Measurements from ENCODE around the gene PRKAR2B. TPM values are rescaled to one million over a fixed set of nuclear protein-coding genes. Genes with fewer than 3 reads are reported as not detected.
A peak's percentile ranks its signal among the peaks of the same experiment; 100 is the strongest.

The PRKAR2B gene
- polyA plus RNA-seq, 1 of the 3 experiments (the other 2 are of a cell fraction), result 17.3 TPM

DNA sequence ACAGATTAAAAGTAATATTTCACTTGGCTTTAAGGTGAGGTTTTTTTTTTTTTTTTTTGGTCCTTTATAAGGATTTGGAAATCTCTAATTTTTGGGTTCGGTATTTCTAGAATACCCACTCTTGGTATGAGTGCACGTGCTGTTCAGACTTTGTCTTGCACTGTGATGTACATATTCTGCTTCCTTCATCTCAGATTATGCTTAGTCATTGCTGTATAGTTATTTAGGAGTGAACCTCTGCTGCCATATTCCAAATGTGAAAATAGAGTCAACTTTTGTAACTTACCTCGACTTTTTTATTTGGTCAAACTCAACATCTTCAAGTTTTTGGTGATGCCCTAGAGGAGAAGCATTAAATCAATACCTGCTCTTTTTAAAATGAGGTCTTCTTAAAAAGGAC, 84.2 kb downstream of the PRKAR2B start (continued):
- TF ChIP-seq FOSL2 (IDR thresholded peaks at IDR 0.05; ENCODE audit: borderline replicate concordance, low read depth), result no peak

DNA sequence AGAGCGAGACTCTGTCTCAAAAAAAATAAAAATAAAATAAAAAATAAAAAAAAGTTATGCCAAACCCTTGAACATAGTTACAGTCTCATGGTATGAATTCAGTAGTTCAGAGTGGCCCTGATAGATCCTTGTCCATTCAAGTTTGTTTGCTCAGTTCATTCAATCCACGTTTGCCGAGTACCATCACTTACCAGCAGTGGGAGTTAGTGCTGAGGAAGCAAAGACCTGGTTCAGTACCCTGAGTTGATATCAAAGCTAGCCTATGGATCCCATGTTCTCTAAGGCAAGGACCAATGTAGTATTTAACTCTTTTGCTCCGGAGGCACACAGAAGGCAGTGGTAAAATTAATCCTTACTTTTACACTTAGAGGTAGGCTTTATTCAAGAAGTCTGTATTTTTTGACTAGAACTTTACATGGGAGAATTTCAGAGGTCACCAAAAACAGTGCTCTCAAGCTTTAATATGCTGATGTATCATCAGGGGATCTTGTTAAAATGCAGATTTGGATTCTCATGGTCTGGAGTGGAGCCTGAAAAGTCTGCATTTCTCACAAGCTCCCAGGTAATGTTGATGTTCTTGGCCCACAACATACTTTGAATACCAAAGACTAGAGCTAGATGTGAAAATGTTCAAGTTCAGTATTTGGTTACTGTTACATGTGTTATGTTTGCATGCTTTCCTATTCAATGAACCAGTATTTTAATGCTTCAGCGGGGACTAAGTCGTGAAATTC, 86.1 kb downstream of the PRKAR2B start:
- no peaks in the 10 kb centered on the region for H3K9me2 ChIP-seq
- H3K9me3 ChIP-seq, result no peaks in the 10 kb centered on the region
- no peaks in the 10 kb centered on the region for H4K20me1 ChIP-seq (ENCODE audit: insufficient read depth)
- CTCF ChIA-PET, result interaction anchor here (0.7 to 5.1 kb wide), 6 partner anchors 8 to 285 kb away, joined by 3 to 90 read pairs (median 6); no protein-coding TSS in a partner anchor
- H3K79me2 ChIP-seq (ENCODE audit: insufficient read depth), result no peaks in the 10 kb centered on the region
- H3K4me3 ChIP-seq (ENCODE audit: low read depth in 2 of 2, low read length in 1 of 2), result no peak overlapping the region
- no peak overlapping the region for H3K4me2 ChIP-seq
- no peak overlapping the region for H2AFZ ChIP-seq (ENCODE audit: low read depth)
- no peak for DNase-seq
- 90% methylated on average over 6 of the region's 6 CpGs for WGBS (ENCODE audit: low lambda C conversion rate)
- no peaks in the 10 kb centered on the region; a peak in 1 of 4 replicates for H3K4me1 ChIP-seq (ENCODE audit: control insufficient read depth in 1 of 2, insufficient read depth in 2 of 2, low read depth in 1 of 2, low read length in 1 of 2)
- no peaks in the 10 kb centered on the region for H3F3A ChIP-seq (replicated peaks; ENCODE audit: insufficient read depth)
- TF ChIP-seq, protein P1, sequence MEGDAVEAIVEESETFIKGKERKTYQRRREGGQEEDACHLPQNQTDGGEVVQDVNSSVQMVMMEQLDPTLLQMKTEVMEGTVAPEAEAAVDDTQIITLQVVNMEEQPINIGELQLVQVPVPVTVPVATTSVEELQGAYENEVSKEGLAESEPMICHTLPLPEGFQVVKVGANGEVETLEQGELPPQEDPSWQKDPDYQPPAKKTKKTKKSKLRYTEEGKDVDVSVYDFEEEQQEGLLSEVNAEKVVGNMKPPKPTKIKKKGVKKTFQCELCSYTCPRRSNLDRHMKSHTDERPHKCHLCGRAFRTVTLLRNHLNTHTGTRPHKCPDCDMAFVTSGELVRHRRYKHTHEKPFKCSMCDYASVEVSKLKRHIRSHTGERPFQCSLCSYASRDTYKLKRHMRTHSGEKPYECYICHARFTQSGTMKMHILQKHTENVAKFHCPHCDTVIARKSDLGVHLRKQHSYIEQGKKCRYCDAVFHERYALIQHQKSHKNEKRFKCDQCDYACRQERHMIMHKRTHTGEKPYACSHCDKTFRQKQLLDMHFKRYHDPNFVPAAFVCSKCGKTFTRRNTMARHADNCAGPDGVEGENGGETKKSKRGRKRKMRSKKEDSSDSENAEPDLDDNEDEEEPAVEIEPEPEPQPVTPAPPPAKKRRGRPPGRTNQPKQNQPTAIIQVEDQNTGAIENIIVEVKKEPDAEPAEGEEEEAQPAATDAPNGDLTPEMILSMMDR (IDR thresholded peaks at IDR 0.05), result peak; percentile 15; the same call in 1 of the 2 replicates
- TF ChIP-seq SIN3A (IDR thresholded peaks at IDR 0.05; ENCODE audit: borderline replicate concordance, low read depth, low read length), result no peak
- TF ChIP-seq YY1 (IDR thresholded peaks at IDR 0.05; ENCODE audit: low read depth), result no peak
- no peaks in the 10 kb centered on the region for H3K27me3 ChIP-seq (ENCODE audit: insufficient read depth)
- no peak overlapping the region for H3K27ac ChIP-seq (ENCODE audit: low read depth in 2 of 2, low read length in 1 of 2)
- no peak overlapping the region for H3K9ac ChIP-seq
- H3K36me3 ChIP-seq (replicated peaks in 1 of 2; ENCODE audit: control insufficient read depth in 1 of 2, insufficient read depth in 2 of 2, low read length in 1 of 2), result peaks cover 0 to 6% of the 10 kb centered on the region in 2 experiments
- POLR2A ChIA-PET, result no interaction called here

DNA sequence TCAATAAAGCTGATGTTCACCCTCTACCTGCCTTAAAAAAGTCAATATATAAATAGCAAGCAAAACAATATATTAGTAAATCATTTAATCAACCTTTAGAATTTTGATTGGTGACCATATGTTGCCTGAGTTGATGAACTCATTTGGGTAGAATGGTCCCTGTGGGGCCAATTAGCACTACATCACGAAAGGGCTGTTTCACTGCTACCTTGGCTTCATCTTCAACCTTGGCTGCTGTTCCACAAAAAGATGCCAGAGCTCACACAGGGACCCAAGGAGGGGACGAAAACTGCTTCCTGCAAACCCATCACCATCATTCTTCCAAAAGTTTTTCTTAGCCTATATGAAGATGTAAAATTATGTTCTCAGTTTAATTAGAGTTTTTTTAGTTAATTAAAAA, 88.9 kb downstream of the PRKAR2B start:
- CTCF ChIA-PET, result interaction anchor here (0.8 to 5.1 kb wide), 5 partner anchors 10 to 319 kb away, joined by 3 to 90 read pairs (median 8); no protein-coding TSS in a partner anchor
- H3K4me1 ChIP-seq (ENCODE audit: control insufficient read depth in 1 of 2, insufficient read depth in 2 of 2, low read depth in 1 of 2, low read length in 1 of 2), result no peaks in the 10 kb centered on the region; a peak in 1 of 4 replicates

More for the DNA sequence above, 88.9 kb downstream of the PRKAR2B start:
- no peaks in the 10 kb centered on the region for H3K9me2 ChIP-seq
- DNase-seq, result no peak
- no peak overlapping the region for H2AFZ ChIP-seq (ENCODE audit: low read depth)
- no peaks in the 10 kb centered on the region for H3K9me3 ChIP-seq
- TF ChIP-seq TEAD4 (IDR thresholded peaks at IDR 0.05; ENCODE audit: borderline replicate concordance, insufficient read depth) (no peak), RCOR1 (IDR thresholded peaks at IDR 0.05; ENCODE audit: low read length) (no peak), GATA2 (CRISPR knock-in tag; IDR thresholded peaks at IDR 0.05) (no peak), JUND (IDR thresholded peaks at IDR 0.05) (no peak), MXI1 (IDR thresholded peaks at IDR 0.05; ENCODE audit: low read depth, low read length) (no peak), REST (IDR thresholded peaks at IDR 0.05; ENCODE audit: low read depth, low read length) (no peak)
- TF ChIP-seq, protein P2, sequence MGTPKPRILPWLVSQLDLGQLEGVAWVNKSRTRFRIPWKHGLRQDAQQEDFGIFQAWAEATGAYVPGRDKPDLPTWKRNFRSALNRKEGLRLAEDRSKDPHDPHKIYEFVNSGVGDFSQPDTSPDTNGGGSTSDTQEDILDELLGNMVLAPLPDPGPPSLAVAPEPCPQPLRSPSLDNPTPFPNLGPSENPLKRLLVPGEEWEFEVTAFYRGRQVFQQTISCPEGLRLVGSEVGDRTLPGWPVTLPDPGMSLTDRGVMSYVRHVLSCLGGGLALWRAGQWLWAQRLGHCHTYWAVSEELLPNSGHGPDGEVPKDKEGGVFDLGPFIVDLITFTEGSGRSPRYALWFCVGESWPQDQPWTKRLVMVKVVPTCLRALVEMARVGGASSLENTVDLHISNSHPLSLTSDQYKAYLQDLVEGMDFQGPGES (IDR thresholded peaks at IDR 0.05; ENCODE audit: low read depth, low read length), result no peak
- TF ChIP-seq, protein P1 (IDR thresholded peaks at IDR 0.05), result no peak
- no peak overlapping the region for H3K27ac ChIP-seq (ENCODE audit: low read depth in 2 of 2, low read length in 1 of 2)
- no peaks in the 10 kb centered on the region for H3F3A ChIP-seq (replicated peaks; ENCODE audit: insufficient read depth)
- H4K20me1 ChIP-seq (ENCODE audit: insufficient read depth), result no peaks in the 10 kb centered on the region
- WGBS (ENCODE audit: low lambda C conversion rate), result 84% methylated on average over 2 of the region's 2 CpGs
- H3K4me2 ChIP-seq, result no peak overlapping the region
- H3K36me3 ChIP-seq (replicated peaks in 1 of 2; ENCODE audit: control insufficient read depth in 1 of 2, insufficient read depth in 2 of 2, low read length in 1 of 2), result peaks cover 0 to 9% of the 10 kb centered on the region in 2 experiments
- POLR2A ChIA-PET, result no interaction called here
- no peak overlapping the region for H3K9ac ChIP-seq
- no peak overlapping the region for H3K4me3 ChIP-seq (ENCODE audit: low read depth in 2 of 2, low read length in 1 of 2)
- no peaks in the 10 kb centered on the region for H3K27me3 ChIP-seq (ENCODE audit: insufficient read depth)
- H3K79me2 ChIP-seq (ENCODE audit: insufficient read depth), result no peaks in the 10 kb centered on the region

Measured in SK-N-SH (cell line).